HepG2 (cell line): Measurements from ENCODE around the gene R3HDM4. TPM values are rescaled to one million over a fixed set of nuclear protein-coding genes. Genes with fewer than 3 reads are reported as not detected.

Experiments used
- ARHGAP35 ChIP-seq: sonication (generic); formaldehyde crosslinking; IDR thresholded peaks from 2 replicates; pipeline ENCODE4 v1.9.0; 2022; ENCODE audit warnings: mild to moderate bottlenecking, inconsistent platforms, moderate library complexity, missing genetic modification reagents, borderline replicate concordance
- CBFB ChIP-seq: sonication (generic); formaldehyde crosslinking; IDR thresholded peaks from 2 replicates; pipeline ENCODE4 v1.4.0; 2020; ENCODE audit warnings: missing genetic modification reagents
- MED13 ChIP-seq: sonication (generic); formaldehyde crosslinking; IDR thresholded peaks from 2 replicates; pipeline ENCODE4 v1.5.0; 2020; ENCODE audit warnings: missing genetic modification reagents
- PRDM15 ChIP-seq: sonication (generic); formaldehyde crosslinking; IDR thresholded peaks from 2 replicates; pipeline ENCODE4 v1.4.0; 2020; ENCODE audit warnings: missing genetic modification reagents
- RBFOX2 ChIP-seq: fragments of 200-400 bp; formaldehyde crosslinking; IDR thresholded peaks from 2 replicates; pipeline ENCODE4 v1.6.1; 2017; ENCODE audit warnings: low read depth, mild to moderate bottlenecking, low read length
- SIX4 ChIP-seq: sonication (generic); formaldehyde crosslinking; IDR thresholded peaks from 2 replicates; pipeline ENCODE4 v1.4.0; 2020; ENCODE audit warnings: missing genetic modification reagents
- TEAD2 ChIP-seq: sonication (generic); formaldehyde crosslinking; IDR thresholded peaks from 2 replicates; pipeline ENCODE4 v1.9.0; 2021; ENCODE audit warnings: missing genetic modification reagents
- ZNF414 ChIP-seq: sonication (generic); formaldehyde crosslinking; IDR thresholded peaks from 2 replicates; pipeline ENCODE4 v1.5.0; 2020; ENCODE audit warnings: missing genetic modification reagents
- ZNF431 ChIP-seq: sonication (generic); formaldehyde crosslinking; IDR thresholded peaks from 2 replicates; pipeline ENCODE4 v1.9.0; 2022; ENCODE audit warnings: missing genetic modification reagents, low read depth, mild to moderate bottlenecking, borderline replicate concordance
- ZNF451 ChIP-seq: sonication (generic); formaldehyde crosslinking; IDR thresholded peaks from 2 replicates; pipeline ENCODE4 v1.5.0; 2020; ENCODE audit warnings: mild to moderate bottlenecking, missing genetic modification reagents
- ZNF788 ChIP-seq: sonication (generic); formaldehyde crosslinking; IDR thresholded peaks from 2 replicates; pipeline ENCODE4 v1.5.0; 2020; ENCODE audit warnings: mild to moderate bottlenecking, missing genetic modification reagents, borderline replicate concordance
- ZNF878 ChIP-seq: sonication (generic); formaldehyde crosslinking; IDR thresholded peaks from 2 replicates; pipeline ENCODE4 v1.8.1; 2023; ENCODE audit warnings: mild to moderate bottlenecking, missing genetic modification reagents, moderate library complexity
- ZSCAN21 ChIP-seq: sonication (generic); formaldehyde crosslinking; IDR thresholded peaks from 2 replicates; pipeline ENCODE4 v1.8.0; 2022; ENCODE audit warnings: mild to moderate bottlenecking, missing genetic modification reagents, moderate library complexity, borderline replicate concordance
- ZSCAN30 ChIP-seq: sonication (generic); formaldehyde crosslinking; IDR thresholded peaks from 2 replicates; pipeline ENCODE4 v1.5.0; 2020; ENCODE audit warnings: mild to moderate bottlenecking, missing genetic modification reagents
- polyA plus RNA-seq, 8 experiments: library from polyadenylated mRNA; depleted of rRNA in 3 of 8; stranded (reverse) in 7 of 8; unstranded in 1 of 8; fragments of >200 nt; fragmentation: Illumina TruSeq in 4 of 8; extraction: Trizol in 4 of 8; gene quantifications; 2 replicates each; pipeline versions ENCODE4 v1.2.1 to v1.2.3, GENCODE V29; 2011 to 2016; ENCODE audit warnings: low read depth in 4 of 8, missing spikeins in 1 of 8, mixed read lengths in 1 of 8; ENCODE audit not compliant: insufficient read depth in 1 of 8
- total RNA-seq, 5 experiments: library from RNA; depleted of rRNA; stranded (reverse); fragments of >200 nt; fragmentation: Illumina TruSeq; extraction: Trizol; gene quantifications; 2 replicates each; pipeline ENCODE4 v1.2.3, GENCODE V29; 2016; ENCODE audit warnings: low read depth in 1 of 5
- TF ChIP-seq, protein P1 (sequence below): sonication (generic); formaldehyde crosslinking; conservative IDR thresholded peaks from 2 replicates; pipeline ENCODE4 v1.8.1; 2023; ENCODE audit warnings: missing genetic modification reagents
- TF ChIP-seq, protein P2 (sequence below), 2 experiments: sonication (generic) in 1 of 2; formaldehyde crosslinking in 1 of 2; IDR thresholded peaks; 2 replicates each; pipeline versions ENCODE4 v1.5.1 to v1.6.1; 2011 to 2020; ENCODE audit warnings: borderline replicate concordance in 1 of 2, low read depth in 1 of 2, low read length in 1 of 2, mild to moderate bottlenecking in 1 of 2, missing genetic modification reagents in 1 of 2, moderate library complexity in 1 of 2
- TF ChIP-seq, protein P3 (sequence below): sonication (generic); formaldehyde crosslinking; IDR thresholded peaks from 2 replicates; pipeline ENCODE4 v1.4.0; 2020; ENCODE audit warnings: missing genetic modification reagents

The R3HDM4 gene
- total and polyA plus RNA-seq, 2 of the 13 experiments (the other 11 are each of a cell fraction or from before 2014, with no cell fraction given) = 26.2 to 26.9 TPM

- TF ChIP-seq PRDM15 (CRISPR knock-in tag) = 0 out of 2 replicates have a peak, but pooled peaks have one; percentile 41
- no peak for TF ChIP-seq SIX4
- peak; percentile 62; the same call in 1 of the 2 replicates for TF ChIP-seq CBFB
- TF ChIP-seq MED13 (CRISPR knock-in tag) = peak; percentile 88; the same call in 1 of the 2 replicates
- no peak for TF ChIP-seq ZNF878 (CRISPR knock-in tag)
- TF ChIP-seq ZNF431 = no peak
- no peak for TF ChIP-seq ZSCAN30 (CRISPR knock-in tag)
- peak; percentile 41; the same call in 1 of the 2 replicates for TF ChIP-seq RBFOX2
- peak; percentile 67; the same call in 1 of the 2 replicates for TF ChIP-seq ZNF451 (CRISPR knock-in tag)
- TF ChIP-seq, protein P1, sequence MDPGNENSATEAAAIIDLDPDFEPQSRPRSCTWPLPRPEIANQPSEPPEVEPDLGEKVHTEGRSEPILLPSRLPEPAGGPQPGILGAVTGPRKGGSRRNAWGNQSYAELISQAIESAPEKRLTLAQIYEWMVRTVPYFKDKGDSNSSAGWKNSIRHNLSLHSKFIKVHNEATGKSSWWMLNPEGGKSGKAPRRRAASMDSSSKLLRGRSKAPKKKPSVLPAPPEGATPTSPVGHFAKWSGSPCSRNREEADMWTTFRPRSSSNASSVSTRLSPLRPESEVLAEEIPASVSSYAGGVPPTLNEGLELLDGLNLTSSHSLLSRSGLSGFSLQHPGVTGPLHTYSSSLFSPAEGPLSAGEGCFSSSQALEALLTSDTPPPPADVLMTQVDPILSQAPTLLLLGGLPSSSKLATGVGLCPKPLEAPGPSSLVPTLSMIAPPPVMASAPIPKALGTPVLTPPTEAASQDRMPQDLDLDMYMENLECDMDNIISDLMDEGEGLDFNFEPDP (CRISPR knock-in tag) = no peak
- TF ChIP-seq ZNF414 (CRISPR knock-in tag) = no peak; the same call in 1 of the 2 replicates
- TF ChIP-seq ZSCAN21 (CRISPR knock-in tag) = peak; percentile 74
- peak; percentile 43; the same call in 1 of the 2 replicates for TF ChIP-seq ARHGAP35 (CRISPR knock-in tag)
- peak; percentile 34; the same call in 1 of the 2 replicates for TF ChIP-seq ZNF788
- no peak for TF ChIP-seq TEAD2 (CRISPR knock-in tag)
- TF ChIP-seq, protein P2, sequence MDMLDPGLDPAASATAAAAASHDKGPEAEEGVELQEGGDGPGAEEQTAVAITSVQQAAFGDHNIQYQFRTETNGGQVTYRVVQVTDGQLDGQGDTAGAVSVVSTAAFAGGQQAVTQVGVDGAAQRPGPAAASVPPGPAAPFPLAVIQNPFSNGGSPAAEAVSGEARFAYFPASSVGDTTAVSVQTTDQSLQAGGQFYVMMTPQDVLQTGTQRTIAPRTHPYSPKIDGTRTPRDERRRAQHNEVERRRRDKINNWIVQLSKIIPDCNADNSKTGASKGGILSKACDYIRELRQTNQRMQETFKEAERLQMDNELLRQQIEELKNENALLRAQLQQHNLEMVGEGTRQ (IDR thresholded peaks at IDR 0.05; ENCODE audit: low read depth, low read length) = no peak
- TF ChIP-seq, protein P2 (CRISPR knock-in tag; IDR thresholded peaks at IDR 0.05; ENCODE audit: borderline replicate concordance) = no peak; the same call in 1 of the 2 replicates
- TF ChIP-seq, protein P3, sequence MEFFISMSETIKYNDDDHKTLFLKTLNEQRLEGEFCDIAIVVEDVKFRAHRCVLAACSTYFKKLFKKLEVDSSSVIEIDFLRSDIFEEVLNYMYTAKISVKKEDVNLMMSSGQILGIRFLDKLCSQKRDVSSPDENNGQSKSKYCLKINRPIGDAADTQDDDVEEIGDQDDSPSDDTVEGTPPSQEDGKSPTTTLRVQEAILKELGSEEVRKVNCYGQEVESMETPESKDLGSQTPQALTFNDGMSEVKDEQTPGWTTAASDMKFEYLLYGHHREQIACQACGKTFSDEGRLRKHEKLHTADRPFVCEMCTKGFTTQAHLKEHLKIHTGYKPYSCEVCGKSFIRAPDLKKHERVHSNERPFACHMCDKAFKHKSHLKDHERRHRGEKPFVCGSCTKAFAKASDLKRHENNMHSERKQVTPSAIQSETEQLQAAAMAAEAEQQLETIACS (CRISPR knock-in tag) = 0 out of 2 replicates have a peak, but pooled peaks have one; percentile 32
Measured at GRCh38 chr19:917323-918151, 4.5 kb upstream of the R3HDM4 start, which contains the start of gene KISS1R (continued).
